HepG2 (cell line): ENCODE results near the gene NRL. TPM values are rescaled to one million over a fixed set of nuclear protein-coding genes. Genes with fewer than 3 reads are reported as not detected.
A peak's percentile ranks its signal among the peaks of the same experiment; 100 is the strongest.

Source experiments
- ATAC-seq: fragments of 200-7000 bp; cut with Tn5 transposase; 3 replicates; pipeline ENCODE4 v1.9.1; 2020; ENCODE audit warnings: mild to moderate bottlenecking, moderate library complexity
- BruUV-seq: library from RNA; stranded (reverse); fragments of 400-500 nt; replicated peaks from 2 replicates; lab custom pipeline; 2021; lab: Mats Ljungman, UMichigan
- CTCF ChIA-PET: fragments of 300-600 bp; formaldehyde crosslinking; extraction: SDS; loops from one replicate; lab custom pipeline; 2021; ENCODE audit warnings: low total read pairs, inconsistent platforms, low intra/inter-chr PET ratio; lab: Yijun Ruan, JAX
- POLR2A ChIA-PET: fragments of 350-600 bp; sonication (Branson Sonifier 250); formaldehyde crosslinking; loops from one replicate; lab custom pipeline; 2020; ENCODE audit warnings: antibody characterized with exemption, inconsistent platforms; lab: Yijun Ruan, JAX
- DNase-seq: peaks from one replicate; pipeline ENCODE4 v3.0.0-alpha.2; 2015; ENCODE audit warnings: low spot score
- FAIRE-seq: peaks from 3 replicates; lab custom pipeline; 2011; peaks lifted over from hg19 to GRCh38; lab: Jason Lieb, UNC
- H2AFZ ChIP-seq: one replicate; pipeline ENCODE4 v1.6.1; 2011; ENCODE audit warnings: low read length, inconsistent platforms
- H3K27ac ChIP-seq: fragments of 300-600 bp; 3 replicates; pipeline ENCODE4 v1.8.0; 2011; ENCODE audit warnings: mixed run types, mild to moderate bottlenecking, mixed read lengths, low read length, inconsistent platforms; ENCODE audit not compliant: insufficient read depth; ENCODE audit errors: extremely low read length
- H3K27me3 ChIP-seq, 2 experiments: fragments of 200-600 bp in 1 of 2; 2 replicates in 1 of 2; 3 replicates in 1 of 2; pipeline versions ENCODE4 v1.6.0 to v1.8.0; 2011; ENCODE audit warnings: low read length in 2 of 2, mild to moderate bottlenecking in 2 of 2, moderate library complexity in 2 of 2, inconsistent platforms in 1 of 2; ENCODE audit not compliant: insufficient read depth in 2 of 2, control insufficient read depth in 1 of 2
- H3K36me3 ChIP-seq, 2 experiments: fragments of 200-600 bp in 1 of 2; replicated peaks in 1 of 2; 2 replicates in 1 of 2; 3 replicates in 1 of 2; pipeline versions ENCODE4 v1.5.1 to v1.8.0; 2011; ENCODE audit warnings: low read length in 2 of 2, inconsistent platforms in 1 of 2; ENCODE audit not compliant: insufficient read depth in 2 of 2, control insufficient read depth in 1 of 2
- H3K4me1 ChIP-seq: 2 replicates; pipeline ENCODE4 v1.5.1; 2012; ENCODE audit warnings: low read length, inconsistent platforms; ENCODE audit not compliant: insufficient read depth
- H3K4me2 ChIP-seq: 2 replicates; pipeline ENCODE4 v1.6.0; 2011; ENCODE audit warnings: low read depth, low read length, inconsistent platforms
- H3K4me3 ChIP-seq, 3 experiments: fragments of 200-600 bp in 1 of 3; sonication (generic), shearing (Covaris generic) in 1 of 3; replicated peaks in 1 of 3; 2 replicates each; pipeline ENCODE4 v1.5.1; 2011 to 2016; ENCODE audit warnings: low read length in 3 of 3, inconsistent platforms in 2 of 3, low read depth in 2 of 3, mild to moderate bottlenecking in 2 of 3, control low read depth in 1 of 3, mixed read lengths in 1 of 3; ENCODE audit not compliant: insufficient read depth in 1 of 3
- H3K79me2 ChIP-seq: one replicate; pipeline ENCODE4 v1.6.1; 2011; ENCODE audit warnings: low read length, inconsistent platforms; ENCODE audit not compliant: insufficient read depth
- H3K9ac ChIP-seq: 2 replicates; pipeline ENCODE4 v1.6.0; 2011; ENCODE audit warnings: mild to moderate bottlenecking, low read depth, low read length, inconsistent platforms; ENCODE audit not compliant: insufficient read depth
- H3K9me3 ChIP-seq: 2 replicates; pipeline ENCODE4 v1.5.1; 2012; ENCODE audit warnings: mild to moderate bottlenecking, low read length
- H4K20me1 ChIP-seq: 2 replicates; pipeline ENCODE4 v1.6.0; 2011; ENCODE audit warnings: inconsistent platforms, mild to moderate bottlenecking, low read length, moderate library complexity; ENCODE audit not compliant: insufficient read depth
- BCL6 ChIP-seq: IDR thresholded peaks from 2 replicates; pipeline ENCODE4 v1.6.1; 2016; ENCODE audit warnings: missing genetic modification reagents, missing compliant biosample characterization
- CAMTA2 ChIP-seq: sonication (generic); formaldehyde crosslinking; IDR thresholded peaks from 2 replicates; pipeline ENCODE4 v1.4.0; 2020; ENCODE audit warnings: mild to moderate bottlenecking, missing genetic modification reagents, borderline replicate concordance
- ESRRA ChIP-seq: sonication (generic); formaldehyde crosslinking; IDR thresholded peaks from 2 replicates; pipeline ENCODE4 v1.5.1; 2020; ENCODE audit warnings: mild to moderate bottlenecking, low read depth, missing genetic modification reagents
- FOSL1 ChIP-seq: sonication (generic); formaldehyde crosslinking; IDR thresholded peaks from 2 replicates; pipeline ENCODE4 v1.9.0; 2021; ENCODE audit warnings: missing genetic modification reagents, borderline replicate concordance
- KLF16 ChIP-seq, 2 experiments: sonication (generic) in 1 of 2; formaldehyde crosslinking in 1 of 2; IDR thresholded peaks; 2 replicates each; pipeline versions ENCODE4 v1.6.1 to v1.8.0; 2016 to 2023; ENCODE audit warnings: missing genetic modification reagents in 2 of 2, missing compliant biosample characterization in 1 of 2
- MAZ ChIP-seq, 2 experiments: sonication (generic) in 1 of 2; formaldehyde crosslinking in 1 of 2; IDR thresholded peaks; 2 replicates each; pipeline versions ENCODE4 v1.5.0 to v1.6.1; 2012 to 2020; ENCODE audit warnings: low read depth in 2 of 2, mild to moderate bottlenecking in 2 of 2, borderline replicate concordance in 1 of 2, improper control_type of control experiment in 1 of 2, low read length in 1 of 2, missing genetic modification reagents in 1 of 2, moderate library complexity in 1 of 2
- RFXAP ChIP-seq: sonication (generic); formaldehyde crosslinking; IDR thresholded peaks from 2 replicates; pipeline ENCODE4 v1.4.0; 2020; ENCODE audit warnings: missing genetic modification reagents, borderline replicate concordance
- TBX2 ChIP-seq: sonication (generic); formaldehyde crosslinking; IDR thresholded peaks from 2 replicates; pipeline ENCODE4 v1.5.0; 2020; ENCODE audit warnings: missing genetic modification reagents, mild to moderate bottlenecking, borderline replicate concordance
- TOE1 ChIP-seq: sonication (generic); formaldehyde crosslinking; IDR thresholded peaks from 2 replicates; pipeline ENCODE4 v1.4.0; 2020; ENCODE audit warnings: mild to moderate bottlenecking, missing genetic modification reagents
- WIZ ChIP-seq: sonication (generic); formaldehyde crosslinking; IDR thresholded peaks from 2 replicates; pipeline ENCODE4 v1.5.1; 2020; ENCODE audit warnings: mild to moderate bottlenecking, missing genetic modification reagents
- ZNF335 ChIP-seq: sonication (generic); formaldehyde crosslinking; IDR thresholded peaks from 2 replicates; pipeline ENCODE4 v1.4.0; 2020; ENCODE audit warnings: missing genetic modification reagents
- WGBS: methylation state at CpG from one replicate; pipeline ENCODE4 v1.1.6; 2017; ENCODE audit warnings: low lambda C conversion rate; 5-methylcytosine and 5-hydroxymethylcytosine counted together
- in situ Hi-C: cut with HindIII; loops from 2 replicates; pipeline ENCODE4 v1.10.0; 2017; ENCODE audit warnings: low pct_unique_long_range_greater_than_20kb; ENCODE audit not compliant: extremely low pct_ligation_motif_present
- intact Hi-C: fragments of 100-400 bp; cut with micrococcal nuclease; formaldehyde crosslinking; loops from one replicate; pipeline ENCODE4 v1.10.0; 2022; ENCODE audit not compliant: unreplicated experiment
- polyA plus RNA-seq, 8 experiments: library from polyadenylated mRNA; depleted of rRNA in 3 of 8; stranded (reverse) in 7 of 8; unstranded in 1 of 8; fragments of >200 nt; fragmentation: Illumina TruSeq in 4 of 8; extraction: Trizol in 4 of 8; gene quantifications; 2 replicates each; pipeline versions ENCODE4 v1.2.1 to v1.2.3, GENCODE V29; 2011 to 2016; ENCODE audit warnings: low read depth in 4 of 8, missing spikeins in 1 of 8, mixed read lengths in 1 of 8; ENCODE audit not compliant: insufficient read depth in 1 of 8
- total RNA-seq, 5 experiments: library from RNA; depleted of rRNA; stranded (reverse); fragments of >200 nt; fragmentation: Illumina TruSeq; extraction: Trizol; gene quantifications; 2 replicates each; pipeline ENCODE4 v1.2.3, GENCODE V29; 2016; ENCODE audit warnings: low read depth in 1 of 5
- TF ChIP-seq, protein P1 (sequence below): sonication (generic); formaldehyde crosslinking; conservative IDR thresholded peaks from 2 replicates; pipeline ENCODE4 v1.4.0; 2020; ENCODE audit warnings: missing genetic modification reagents
- TF ChIP-seq, protein P2 (sequence below): sonication (generic); formaldehyde crosslinking; IDR thresholded peaks from 2 replicates; pipeline ENCODE4 v1.4.0; 2020; ENCODE audit warnings: missing genetic modification reagents
- TF ChIP-seq, protein P3 (sequence below): IDR thresholded peaks from 2 replicates; pipeline ENCODE4 v1.6.1; 2018; ENCODE audit warnings: missing genetic modification reagents, mild to moderate bottlenecking, missing compliant biosample characterization
- TF ChIP-seq, protein P4 (sequence below): sonication (generic); formaldehyde crosslinking; IDR thresholded peaks from 2 replicates; pipeline ENCODE4 v1.4.0; 2020; ENCODE audit warnings: missing genetic modification reagents

The NRL gene
- total and polyA plus RNA-seq, 2 of the 13 experiments (the other 11 are each of a cell fraction or from before 2014, with no cell fraction given) = 2.5 to 4.7 TPM

DNA sequence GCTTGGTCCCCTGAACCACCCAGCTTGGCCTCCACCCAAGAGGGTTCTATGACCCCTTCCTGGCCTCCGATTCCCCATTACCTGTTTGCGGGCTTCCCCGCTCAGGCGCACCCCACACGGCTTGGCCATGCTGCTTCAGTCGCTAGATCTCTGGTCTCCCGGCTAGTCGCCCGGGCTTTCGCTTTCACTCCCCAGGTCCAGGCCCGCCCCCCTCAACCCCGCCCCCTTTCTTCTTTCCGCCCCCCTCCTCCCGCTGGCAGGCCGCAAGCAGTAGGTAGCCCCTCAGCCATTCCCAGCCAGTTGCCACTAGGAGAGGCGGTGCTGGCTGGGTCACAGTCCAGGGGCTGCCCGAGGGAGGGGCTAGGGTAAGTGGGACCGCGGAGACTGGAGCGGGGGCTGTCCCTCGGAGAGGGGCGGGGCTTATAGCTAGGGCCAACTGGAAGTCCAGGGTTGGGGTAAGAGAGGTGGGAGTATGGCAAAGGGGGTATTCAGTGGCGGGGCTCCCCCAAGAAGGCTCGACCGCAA is 31.8 kb upstream of the NRL start, which contains the start of gene PSME2:
Gene PSME2 (minus strand): TSS at position 158 of the 525 bp plus-strand sequence. CDS start 29 bp downstream, at position 129.
- under 1% methylated on average over 25 of the region's 25 CpGs for WGBS
- peaks cover 63% of the 10 kb centered on the region for H3K4me1 ChIP-seq
- BruUV-seq = no TSS peak
- H3K36me3 ChIP-seq = peaks cover 33 to 48% of the 10 kb centered on the region in 2 experiments
- peaks cover 0 to 3% of the 10 kb centered on the region in 2 experiments; a peak in 1 of 5 replicates for H3K27me3 ChIP-seq
- peak within 1 kb of the TSS; percentile 91 to 100 (median 96) for H3K4me3 ChIP-seq
- H3K4me2 ChIP-seq = peak within 1 kb of the TSS; percentile 98
- H3K27ac ChIP-seq = peak within 1 kb of the TSS; percentile 76
- FAIRE-seq (no peak), ATAC-seq (peak; percentile 82), DNase-seq (peak; percentile 100)
- H2AFZ ChIP-seq = peak within 1 kb of the TSS; percentile 21
- ChIA-PET CTCF (no interaction called here), POLR2A (interaction anchor here (0.6 to 8.5 kb wide), 66 partner anchors 11 to 1557 kb away, joined by 3 to 279 read pairs (median 5); partner anchors contain the start of genes ACIN1, BCL2L2, C14orf119 and CARMIL3)
- peaks cover 7% of the 10 kb centered on the region; the same call in 1 of the 2 replicates for H4K20me1 ChIP-seq
- peak within 1 kb of the TSS; percentile 95 for H3K9ac ChIP-seq
- in situ Hi-C loops (loop anchor here (25.0 kb wide), 1 partner anchor 834 kb away; the partner anchor contains the start of genes BCL2L2, PABPN1 and PPP1R3E), intact Hi-C loops (loop anchor here (1.0 kb wide), 3 partner anchors 15 to 42 kb away; partner anchors contain the start of genes DCAF11, IPO4, IRF9 and NRL)
- H3K79me2 ChIP-seq = peaks cover 40% of the 10 kb centered on the region
- no peaks in the 10 kb centered on the region for H3K9me3 ChIP-seq
- TF ChIP-seq, protein P1, sequence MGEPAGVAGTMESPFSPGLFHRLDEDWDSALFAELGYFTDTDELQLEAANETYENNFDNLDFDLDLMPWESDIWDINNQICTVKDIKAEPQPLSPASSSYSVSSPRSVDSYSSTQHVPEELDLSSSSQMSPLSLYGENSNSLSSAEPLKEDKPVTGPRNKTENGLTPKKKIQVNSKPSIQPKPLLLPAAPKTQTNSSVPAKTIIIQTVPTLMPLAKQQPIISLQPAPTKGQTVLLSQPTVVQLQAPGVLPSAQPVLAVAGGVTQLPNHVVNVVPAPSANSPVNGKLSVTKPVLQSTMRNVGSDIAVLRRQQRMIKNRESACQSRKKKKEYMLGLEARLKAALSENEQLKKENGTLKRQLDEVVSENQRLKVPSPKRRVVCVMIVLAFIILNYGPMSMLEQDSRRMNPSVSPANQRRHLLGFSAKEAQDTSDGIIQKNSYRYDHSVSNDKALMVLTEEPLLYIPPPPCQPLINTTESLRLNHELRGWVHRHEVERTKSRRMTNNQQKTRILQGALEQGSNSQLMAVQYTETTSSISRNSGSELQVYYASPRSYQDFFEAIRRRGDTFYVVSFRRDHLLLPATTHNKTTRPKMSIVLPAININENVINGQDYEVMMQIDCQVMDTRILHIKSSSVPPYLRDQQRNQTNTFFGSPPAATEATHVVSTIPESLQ (CRISPR knock-in tag) = no peak
- TF ChIP-seq ESRRA (peak; percentile 66), TOE1 (CRISPR knock-in tag) (peak; percentile 49; the same call in 1 of the 2 replicates), ZNF335 (CRISPR knock-in tag) (0 out of 2 replicates have a peak, but pooled peaks have one; percentile 14), WIZ (peak; percentile 55; the same call in 1 of the 2 replicates), MAZ (IDR thresholded peaks at IDR 0.05; ENCODE audit: borderline replicate concordance, low read depth, low read length) (peak; percentile 99), MAZ (CRISPR knock-in tag; IDR thresholded peaks at IDR 0.05; ENCODE audit: low read depth) (peak; percentile 80; the same call in 1 of the 2 replicates), CAMTA2 (CRISPR knock-in tag) (peak; percentile 10; the same call in 1 of the 2 replicates), TBX2 (CRISPR knock-in tag) (peak; percentile 65; the same call in 1 of the 2 replicates), FOSL1 (CRISPR knock-in tag) (no peak), KLF16 (CRISPR knock-in tag; IDR thresholded peaks at IDR 0.05) (peak in 1 of 2 experiments; percentile 89; a peak in 2 of 4 replicates), BCL6 (CRISPR knock-in tag) (peak; percentile 48), RFXAP (CRISPR knock-in tag) (peak; percentile 52; the same call in 1 of the 2 replicates)
- TF ChIP-seq, protein P2, sequence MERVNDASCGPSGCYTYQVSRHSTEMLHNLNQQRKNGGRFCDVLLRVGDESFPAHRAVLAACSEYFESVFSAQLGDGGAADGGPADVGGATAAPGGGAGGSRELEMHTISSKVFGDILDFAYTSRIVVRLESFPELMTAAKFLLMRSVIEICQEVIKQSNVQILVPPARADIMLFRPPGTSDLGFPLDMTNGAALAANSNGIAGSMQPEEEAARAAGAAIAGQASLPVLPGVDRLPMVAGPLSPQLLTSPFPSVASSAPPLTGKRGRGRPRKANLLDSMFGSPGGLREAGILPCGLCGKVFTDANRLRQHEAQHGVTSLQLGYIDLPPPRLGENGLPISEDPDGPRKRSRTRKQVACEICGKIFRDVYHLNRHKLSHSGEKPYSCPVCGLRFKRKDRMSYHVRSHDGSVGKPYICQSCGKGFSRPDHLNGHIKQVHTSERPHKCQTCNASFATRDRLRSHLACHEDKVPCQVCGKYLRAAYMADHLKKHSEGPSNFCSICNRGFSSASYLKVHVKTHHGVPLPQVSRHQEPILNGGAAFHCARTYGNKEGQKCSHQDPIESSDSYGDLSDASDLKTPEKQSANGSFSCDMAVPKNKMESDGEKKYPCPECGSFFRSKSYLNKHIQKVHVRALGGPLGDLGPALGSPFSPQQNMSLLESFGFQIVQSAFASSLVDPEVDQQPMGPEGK (CRISPR knock-in tag) = peak; percentile 99
- TF ChIP-seq, protein P3, sequence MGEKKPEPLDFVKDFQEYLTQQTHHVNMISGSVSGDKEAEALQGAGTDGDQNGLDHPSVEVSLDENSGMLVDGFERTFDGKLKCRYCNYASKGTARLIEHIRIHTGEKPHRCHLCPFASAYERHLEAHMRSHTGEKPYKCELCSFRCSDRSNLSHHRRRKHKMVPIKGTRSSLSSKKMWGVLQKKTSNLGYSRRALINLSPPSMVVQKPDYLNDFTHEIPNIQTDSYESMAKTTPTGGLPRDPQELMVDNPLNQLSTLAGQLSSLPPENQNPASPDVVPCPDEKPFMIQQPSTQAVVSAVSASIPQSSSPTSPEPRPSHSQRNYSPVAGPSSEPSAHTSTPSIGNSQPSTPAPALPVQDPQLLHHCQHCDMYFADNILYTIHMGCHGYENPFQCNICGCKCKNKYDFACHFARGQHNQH (CRISPR knock-in tag) = peak; percentile 63; the same call in 1 of the 2 replicates
- TF ChIP-seq, protein P4, sequence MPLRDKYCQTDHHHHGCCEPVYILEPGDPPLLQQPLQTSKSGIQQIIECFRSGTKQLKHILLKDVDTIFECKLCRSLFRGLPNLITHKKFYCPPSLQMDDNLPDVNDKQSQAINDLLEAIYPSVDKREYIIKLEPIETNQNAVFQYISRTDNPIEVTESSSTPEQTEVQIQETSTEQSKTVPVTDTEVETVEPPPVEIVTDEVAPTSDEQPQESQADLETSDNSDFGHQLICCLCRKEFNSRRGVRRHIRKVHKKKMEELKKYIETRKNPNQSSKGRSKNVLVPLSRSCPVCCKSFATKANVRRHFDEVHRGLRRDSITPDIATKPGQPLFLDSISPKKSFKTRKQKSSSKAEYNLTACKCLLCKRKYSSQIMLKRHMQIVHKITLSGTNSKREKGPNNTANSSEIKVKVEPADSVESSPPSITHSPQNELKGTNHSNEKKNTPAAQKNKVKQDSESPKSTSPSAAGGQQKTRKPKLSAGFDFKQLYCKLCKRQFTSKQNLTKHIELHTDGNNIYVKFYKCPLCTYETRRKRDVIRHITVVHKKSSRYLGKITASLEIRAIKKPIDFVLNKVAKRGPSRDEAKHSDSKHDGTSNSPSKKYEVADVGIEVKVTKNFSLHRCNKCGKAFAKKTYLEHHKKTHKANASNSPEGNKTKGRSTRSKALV (CRISPR knock-in tag) = peak; percentile 47
